HG03342 (cell line): ENCODE results near the gene CDC25B.
"Not testable (repeated sequence)": the region's sequence is repeated elsewhere in the genome, so short reads cannot be mapped to it uniquely, and the experiment has no call there.

Source experiments
- ATAC-seq: cut with Tn5 transposase; IDR thresholded peaks from one replicate; pipeline ENCODE4 v1.9.1; 2021; ENCODE audit warnings: mild to moderate bottlenecking, moderate library complexity; ENCODE audit not compliant: unreplicated experiment

Gene CDC25B

DNA sequence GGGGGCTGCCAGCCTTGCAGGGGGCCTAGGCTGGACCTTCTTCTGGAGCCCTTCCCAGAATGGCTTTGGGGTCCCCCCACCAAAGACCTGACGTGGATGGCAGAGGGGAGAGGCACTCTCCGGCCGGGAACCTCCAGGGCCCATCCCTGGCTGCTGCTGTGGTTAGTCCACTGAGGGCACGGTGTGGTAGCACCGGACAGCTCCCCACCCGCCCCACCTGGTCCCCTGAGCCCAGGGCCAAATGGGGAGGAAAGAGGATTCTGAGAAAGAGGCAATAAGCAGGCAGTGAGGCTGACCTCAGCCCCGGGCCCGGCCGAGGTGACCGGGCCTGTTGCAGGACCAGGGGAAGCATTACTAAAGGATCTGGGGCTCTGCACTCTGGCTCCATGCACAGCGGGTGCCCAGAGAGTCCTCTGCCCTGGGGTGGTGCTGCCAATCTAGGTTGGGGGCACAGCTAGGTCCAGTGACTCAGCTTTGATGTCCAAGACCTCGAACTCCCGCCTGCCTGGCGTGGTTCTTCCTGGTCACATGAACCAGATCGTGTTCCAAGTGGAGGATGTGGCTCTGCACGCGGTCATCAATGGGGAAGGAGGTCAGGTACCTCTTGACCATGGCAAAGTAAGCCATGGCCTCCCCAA, 11.8 kb upstream of the CDC25B start:
- ATAC-seq = no peak

DNA sequence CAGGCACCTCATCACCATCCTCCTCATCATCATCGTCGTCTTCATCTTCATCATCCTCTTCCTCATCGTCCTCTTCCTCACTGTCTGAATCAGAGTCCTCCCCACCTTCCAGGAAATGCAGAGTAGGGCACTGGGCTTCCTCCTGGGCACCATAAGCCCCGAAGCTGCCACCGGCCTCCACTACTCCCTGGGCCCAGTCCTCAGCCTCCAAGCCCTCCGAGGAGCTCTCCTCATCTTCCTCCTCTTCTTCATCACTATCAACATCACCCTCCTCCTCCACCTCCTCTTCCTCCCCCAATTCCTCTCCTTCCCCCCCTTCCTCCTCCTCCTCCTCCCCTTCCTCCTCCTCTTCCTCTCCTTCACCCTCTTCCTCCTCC, 11.3 kb upstream of the CDC25B start:
- no peak for ATAC-seq

DNA sequence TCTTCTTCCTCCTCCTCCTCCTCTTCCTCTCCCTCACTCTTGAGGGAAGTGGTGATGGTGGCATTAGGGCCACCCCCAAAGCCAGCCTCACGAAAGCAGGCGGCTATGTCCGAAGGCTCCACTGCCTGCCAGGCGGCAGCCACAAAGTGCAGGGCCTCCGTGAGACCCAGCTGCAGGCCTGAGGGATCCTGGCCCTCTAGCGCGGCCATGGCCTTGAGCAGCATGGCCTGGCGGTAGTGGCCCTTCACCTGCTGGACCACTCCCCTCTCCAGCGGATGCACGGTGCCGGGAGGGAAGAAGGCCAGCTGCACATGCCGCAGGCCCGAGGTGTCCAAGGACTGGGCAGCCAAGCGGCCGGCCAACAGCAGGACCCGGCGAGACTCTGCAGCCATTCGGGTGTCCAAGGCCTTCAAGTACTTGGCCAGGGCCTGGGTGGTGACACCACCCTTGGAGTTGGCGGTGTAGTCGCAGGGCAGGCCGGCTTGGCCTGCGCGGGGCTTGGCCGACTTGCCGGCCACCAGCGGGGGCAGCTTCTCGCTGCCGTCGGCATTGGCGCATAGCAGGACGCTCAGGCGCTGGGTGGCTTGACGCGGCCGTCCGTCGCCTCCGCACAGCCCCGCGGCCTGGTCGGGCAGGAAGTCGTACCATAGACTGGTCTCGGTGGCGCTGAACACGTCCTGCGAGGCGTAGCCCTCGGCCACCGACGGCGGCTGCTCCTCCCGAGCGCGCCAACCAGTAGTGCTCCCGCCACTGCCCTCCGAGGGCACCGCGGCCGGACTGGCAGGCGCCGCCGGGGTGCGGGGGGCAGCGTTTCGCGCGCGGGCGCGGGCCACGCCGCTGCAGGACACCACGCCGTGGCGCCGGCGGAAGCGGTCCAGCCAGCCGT, 10.6 kb upstream of the CDC25B start:
- no peak for ATAC-seq

DNA sequence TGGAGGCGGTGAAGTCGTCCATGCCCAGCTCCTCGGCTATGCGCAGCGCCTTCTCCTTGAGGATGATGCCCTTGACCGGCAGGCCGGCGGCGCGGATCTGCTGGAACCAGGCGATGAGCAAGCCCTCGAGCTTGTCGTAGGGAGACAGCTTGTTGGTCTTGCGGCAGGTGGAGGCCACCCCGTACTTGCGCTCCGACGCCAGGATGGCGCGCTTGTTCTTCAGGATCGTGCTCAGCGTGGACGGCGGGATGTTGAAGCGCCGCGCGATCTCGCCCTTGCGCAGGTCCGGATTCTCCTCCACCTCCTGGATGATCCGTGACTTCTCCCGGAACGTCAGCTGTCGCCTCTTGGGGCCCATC, 10.0 kb upstream of the CDC25B start:
- peak; percentile 15 for ATAC-seq

DNA sequence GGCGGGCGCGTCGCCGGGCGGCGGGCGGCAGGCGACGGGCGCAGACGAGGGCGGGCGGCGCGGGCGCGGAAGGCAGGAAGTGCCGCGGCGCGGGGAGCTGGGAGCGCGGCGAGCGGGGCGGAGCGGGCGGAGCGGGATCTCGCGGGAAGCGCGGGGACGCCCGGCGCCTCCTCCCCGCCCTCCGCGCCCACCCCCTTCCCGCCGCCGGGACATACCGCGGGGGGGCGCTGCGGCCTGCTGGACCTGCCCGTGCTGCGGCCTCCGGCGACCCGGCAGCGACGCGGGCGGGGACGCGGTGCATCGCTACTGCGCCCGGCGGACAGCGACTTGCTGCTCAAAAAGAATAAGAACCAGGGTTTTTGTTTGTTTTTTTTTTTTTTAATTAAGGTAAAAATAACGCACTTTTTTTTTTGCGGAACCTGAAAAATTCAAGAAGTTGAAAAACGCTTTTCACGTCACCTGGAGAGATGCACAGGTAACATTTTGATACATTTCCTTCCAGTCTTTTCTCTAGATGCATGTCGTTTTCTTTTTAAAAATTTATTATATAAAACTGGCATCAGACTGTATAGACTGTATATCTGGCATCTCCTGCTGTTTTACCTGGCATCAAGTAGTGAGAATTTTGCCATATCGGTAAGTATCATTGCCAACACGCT, 9.3 kb upstream of the CDC25B start, which contains the start of gene CENPB:
CENPB (minus strand) TSS at position 76 of the 659 bp plus-strand sequence. CDS start 257 bp downstream, outside the sequence.
- ATAC-seq = peak; percentile 76

DNA sequence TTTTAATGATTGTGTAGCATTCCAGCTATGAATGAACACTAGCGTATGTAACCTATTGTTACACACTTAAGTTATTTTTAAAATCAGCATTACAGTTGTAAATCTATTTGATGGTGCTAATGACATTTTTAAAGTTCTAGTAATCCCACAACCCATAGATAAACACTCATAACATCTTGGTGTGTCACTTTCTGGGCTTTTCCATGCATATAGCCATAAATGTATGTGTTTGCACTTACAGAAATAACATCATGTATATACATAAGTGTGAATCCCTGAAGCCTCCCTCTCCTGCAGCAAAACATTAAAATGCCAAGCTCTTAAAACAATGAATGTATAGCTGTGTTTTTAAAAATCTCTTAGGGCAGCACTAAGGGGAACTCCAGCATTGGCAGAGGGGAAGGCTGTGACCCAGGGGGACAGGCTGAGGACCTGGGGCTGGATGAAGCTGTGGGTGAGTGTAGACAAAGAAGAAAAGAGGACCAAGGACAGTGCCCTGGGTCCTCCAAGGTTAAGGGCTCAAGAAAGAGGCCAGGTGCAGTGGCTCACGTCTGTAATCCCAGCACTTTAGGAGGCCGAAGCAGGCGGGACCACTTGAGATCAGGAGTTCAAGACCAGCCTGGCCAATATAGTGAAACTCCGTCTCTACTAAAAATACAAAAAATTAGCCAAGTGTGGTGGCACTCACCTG, 8.6 kb upstream of the CDC25B start:
- ATAC-seq = no peak

DNA sequence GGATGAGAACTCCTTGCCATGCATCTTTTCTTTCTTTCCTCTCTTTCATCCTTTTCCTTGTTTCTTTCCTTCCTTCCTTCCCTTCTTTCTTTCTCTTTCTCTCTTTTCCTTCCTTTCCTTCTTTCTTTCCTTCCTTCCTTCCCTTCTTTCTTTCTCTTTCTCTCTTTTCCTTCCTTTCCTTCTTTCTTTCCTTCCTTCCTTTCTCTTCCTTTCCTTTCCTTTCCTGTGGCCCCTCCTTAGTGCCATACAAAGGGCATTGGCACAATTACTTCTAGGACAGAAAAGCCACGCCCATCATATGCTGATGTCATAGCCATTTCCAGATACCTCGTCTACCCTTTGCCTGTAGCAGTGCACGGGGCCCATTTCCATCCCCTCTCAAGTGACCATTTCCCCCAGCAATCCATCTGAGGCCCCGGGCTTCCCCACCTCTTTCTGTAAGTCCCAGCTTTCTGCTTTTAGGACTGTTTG, 7.4 kb upstream of the CDC25B start:
- no peak for ATAC-seq

DNA sequence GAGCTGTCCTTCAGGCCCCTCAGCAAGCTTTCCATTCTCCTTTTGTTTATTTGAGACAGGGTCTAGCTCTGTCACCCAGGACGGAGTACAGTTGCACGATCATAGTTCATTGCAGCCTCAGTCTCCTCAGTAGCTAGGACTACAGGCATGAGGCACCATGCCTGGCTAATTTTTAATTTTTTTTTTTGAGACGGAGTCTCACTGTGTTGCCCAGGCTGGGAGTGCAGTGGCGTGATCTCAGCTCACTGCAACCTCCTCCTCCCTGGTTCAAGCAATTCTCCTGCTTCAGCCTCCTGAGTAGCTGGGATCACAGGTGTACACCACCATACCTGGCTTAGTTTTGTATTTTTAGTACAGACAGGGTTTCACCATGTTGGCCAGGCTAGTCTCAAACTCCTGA, 6.9 kb upstream of the CDC25B start:
- not testable (repeated sequence) for ATAC-seq

DNA sequence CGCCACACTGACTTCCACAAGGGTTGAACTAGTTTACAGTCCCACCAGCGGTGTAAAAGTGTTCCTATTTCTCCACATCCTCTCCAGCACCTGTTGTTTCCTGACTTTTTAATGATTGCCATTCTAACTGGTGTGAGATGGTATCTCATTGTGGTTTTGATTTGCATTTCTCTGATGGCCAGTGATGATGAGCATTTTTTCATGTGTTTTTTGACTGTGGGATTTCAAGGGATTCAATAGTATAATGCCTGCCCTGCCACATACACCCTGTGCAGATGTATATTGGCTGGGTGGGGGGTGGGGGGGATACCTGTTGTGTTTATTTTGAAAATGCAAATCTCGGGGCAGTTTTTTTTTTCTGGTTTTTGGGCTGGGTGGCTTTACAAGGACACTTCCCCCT, 1.9 kb upstream of the CDC25B start:
- not testable (repeated sequence) for ATAC-seq

DNA sequence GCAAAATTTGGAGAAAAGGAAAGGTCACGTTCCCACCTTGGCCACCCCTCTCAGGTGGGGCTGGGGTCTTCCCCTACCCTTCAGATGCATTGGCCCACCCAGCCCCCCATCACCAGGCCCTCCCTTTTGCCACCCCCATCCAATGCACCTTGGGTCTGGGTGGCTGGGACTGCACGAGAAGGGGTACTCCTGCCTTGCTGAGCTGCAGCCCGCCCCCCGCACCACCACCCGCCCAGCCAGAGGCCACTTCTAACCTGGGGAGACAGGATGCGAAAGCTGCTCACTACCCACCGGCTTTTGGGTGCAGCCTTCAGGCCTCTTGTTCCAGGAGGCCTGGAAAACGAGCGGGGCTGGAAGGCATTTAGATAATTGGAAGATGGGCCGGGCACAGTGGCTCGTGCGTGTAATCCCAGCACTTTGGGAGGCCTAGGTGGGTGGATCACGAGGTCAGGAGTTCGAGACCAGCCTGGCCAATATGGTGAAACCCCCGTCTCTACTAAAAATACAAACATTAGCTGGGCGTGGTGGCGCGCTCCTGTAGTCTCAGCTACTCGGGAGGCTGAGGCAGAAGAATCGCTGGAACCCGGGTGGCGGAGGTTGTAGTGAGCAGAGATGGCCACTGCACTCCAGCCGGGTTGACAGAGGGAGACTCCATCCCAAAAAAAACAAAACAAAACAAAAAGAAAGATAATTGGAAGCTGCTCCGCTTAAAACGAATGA, 1.2 kb upstream of the CDC25B start:
- ATAC-seq = no peak

DNA sequence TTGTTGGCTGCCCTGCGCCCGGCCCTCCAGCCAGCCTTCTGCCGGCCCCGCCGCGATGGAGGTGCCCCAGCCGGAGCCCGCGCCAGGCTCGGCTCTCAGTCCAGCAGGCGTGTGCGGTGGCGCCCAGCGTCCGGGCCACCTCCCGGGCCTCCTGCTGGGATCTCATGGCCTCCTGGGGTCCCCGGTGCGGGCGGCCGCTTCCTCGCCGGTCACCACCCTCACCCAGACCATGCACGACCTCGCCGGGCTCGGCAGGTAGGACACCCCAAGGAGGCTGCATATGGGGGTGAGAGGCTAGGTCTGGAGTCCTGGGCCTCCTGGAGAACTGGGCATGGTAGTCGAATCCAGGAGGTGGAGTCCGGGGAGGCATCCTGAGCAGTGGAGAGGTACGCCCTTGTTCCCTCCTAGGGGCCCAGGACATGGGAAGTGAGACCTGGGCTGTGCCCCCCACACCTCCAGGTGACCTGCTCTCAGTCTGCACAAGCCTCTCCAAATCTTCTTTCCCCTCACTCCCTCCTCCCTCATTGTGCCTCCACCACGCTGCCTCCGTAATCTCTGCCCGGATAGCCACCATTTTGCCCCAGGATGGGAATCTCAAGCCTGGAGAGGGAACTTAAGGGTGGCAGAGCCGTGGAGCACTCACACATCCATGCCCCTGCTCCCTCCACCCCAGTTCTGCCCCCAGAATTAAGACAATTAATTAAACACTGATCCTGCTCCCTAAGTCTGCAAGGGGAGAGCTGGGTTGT, 541 bp downstream of the CDC25B start:
- peak; percentile 1 for ATAC-seq

DNA sequence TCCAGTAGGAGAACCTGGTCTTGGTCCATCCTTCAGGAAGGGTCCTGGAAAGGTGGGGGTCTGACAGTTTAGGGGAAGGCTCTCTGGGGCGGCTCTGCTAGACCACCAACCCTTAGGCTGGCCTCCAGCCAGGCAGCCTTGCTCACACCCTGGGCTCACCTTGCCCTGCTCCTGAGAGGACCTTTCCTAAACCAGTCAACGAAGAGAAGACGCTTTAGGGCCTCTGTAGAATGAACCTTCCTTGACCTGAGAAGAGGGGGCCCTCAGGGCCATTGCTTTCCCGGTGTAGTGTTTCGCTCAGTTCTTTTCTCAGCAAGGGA, 1.1 kb downstream of the CDC25B start:
- no peak for ATAC-seq

DNA sequence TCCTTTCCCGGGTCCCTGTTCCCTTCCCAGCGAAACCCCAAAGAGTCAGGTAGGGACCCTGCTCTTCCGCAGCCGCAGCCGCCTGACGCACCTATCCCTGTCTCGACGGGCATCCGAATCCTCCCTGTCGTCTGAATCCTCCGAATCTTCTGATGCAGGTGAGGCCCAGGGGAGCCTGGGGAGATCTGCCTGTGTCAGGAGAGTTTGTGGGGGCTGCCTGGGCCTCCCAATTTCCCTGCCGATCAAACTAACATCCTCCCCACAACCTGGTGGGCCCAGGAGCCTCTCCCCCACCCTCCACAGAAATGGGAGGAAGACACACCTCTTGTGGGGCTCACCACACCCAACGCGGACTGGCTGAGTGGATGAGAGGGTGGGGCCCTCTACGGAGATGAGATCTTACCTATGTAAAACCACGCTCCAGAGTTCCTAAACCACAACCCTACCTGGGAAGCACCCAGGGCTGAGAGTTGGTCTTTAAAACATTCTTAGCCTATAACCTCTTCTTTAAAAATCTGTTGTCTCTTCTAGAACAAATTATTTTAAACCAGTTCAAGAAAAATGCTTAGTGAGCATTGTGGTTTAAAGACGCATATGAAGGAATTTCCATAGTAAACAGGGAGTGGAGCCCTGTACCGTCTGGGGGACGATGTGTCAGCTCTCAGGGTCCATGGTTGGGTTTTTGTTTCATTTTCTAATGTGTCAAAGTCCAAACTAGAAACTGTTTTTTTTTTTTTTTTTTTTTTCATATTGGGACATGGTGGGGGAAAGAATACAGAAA, 1.7 kb downstream of the CDC25B start:
- no peak for ATAC-seq

DNA sequence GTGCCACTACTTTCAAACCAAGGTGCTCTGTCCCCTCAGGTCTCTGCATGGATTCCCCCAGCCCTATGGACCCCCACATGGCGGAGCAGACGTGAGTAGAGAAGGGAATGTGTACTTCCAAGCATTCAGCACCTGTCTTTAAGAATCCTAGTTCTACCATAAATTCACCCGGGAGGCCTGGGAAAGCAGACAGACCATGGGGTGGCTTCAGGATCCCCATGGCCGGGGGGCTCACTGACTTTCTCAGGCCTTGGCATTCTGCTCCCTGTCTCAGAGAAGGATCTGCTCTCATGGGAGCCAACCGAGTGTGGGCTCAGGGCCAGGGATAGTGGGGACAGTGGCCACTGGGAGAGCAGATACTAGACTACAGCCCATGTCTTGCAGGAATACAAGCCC, 2.3 kb downstream of the CDC25B start:
- no peak for ATAC-seq

DNA sequence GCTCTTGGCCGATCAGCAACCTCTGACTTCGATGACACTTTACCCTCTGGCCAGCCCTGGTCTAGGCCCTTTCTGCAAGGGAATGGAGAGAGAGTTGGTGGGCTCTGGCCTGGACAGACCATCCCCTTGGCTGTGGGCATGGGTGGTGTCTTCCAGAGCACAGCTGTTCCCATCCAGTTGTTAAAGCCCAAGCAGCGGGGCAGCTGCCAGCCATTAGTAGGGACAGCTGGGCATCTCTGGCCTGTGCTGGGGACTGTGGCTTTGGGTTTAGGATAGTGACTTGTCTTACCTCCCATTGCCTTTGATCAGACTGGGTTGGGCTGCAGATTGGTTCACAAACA, 2.8 kb downstream of the CDC25B start:
- ATAC-seq = no peak

DNA sequence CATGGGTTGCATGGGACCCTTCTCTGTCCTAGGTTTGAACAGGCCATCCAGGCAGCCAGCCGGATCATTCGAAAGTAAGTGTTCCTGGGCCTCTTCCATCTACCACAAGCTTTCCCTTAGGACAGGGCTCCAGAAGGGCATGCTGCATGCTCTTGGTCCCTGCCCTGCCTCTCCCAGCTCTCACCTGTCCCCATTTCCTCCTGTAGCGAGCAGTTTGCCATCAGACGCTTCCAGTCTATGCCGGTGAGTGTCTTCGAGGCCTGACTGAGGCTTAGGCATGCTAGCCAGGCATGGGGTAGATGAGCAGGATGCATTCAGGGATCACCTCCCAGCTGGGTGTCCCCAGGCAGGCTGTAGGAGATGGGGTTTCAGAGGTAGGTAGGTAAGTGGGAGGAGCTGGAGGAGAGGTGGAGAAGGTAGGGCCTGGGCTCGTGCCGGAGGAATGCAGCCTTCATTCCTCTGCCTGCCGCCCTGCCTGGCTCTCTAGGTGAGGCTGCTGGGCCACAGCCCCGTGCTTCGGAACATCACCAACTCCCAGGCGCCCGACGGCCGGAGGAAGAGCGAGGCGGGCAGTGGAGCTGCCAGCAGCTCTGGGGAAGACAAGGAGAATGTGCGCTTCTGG, 4.3 kb downstream of the CDC25B start:
- no peak for ATAC-seq

DNA sequence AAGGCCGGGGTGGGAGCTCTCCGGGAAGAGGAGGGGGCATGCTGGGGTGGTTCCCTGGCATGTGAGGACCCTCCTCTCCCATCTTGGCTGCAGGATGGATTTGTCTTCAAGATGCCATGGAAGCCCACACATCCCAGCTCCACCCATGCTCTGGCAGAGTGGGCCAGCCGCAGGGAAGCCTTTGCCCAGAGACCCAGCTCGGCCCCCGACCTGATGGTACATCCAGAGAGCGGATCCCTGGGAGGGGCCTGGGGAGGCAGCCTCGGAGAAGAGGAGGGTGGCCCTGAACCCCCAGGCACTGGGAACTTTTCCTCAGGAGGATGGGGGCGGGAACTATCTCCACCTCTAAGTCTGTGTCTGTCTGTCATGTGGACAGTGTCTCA, 4.8 kb downstream of the CDC25B start:
- no peak for ATAC-seq

DNA sequence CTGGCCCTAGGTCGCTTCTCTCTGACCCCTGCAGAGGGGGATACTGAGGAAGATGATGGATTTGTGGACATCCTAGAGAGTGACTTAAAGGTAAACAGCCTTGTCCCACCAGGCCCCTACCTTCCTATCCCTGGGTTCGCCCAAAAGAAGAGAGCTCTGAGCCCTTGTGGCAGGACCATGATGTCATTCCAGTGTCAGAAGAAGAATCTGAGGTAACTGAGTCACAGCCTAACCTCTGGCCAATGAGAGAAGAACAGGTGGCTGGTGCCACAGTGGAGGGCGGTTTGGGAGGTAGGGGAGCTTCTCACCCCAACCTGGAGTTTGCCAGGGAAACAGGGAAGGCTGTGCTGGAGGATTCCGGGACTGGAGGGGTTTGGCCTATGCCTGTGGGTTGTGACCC, 5.2 kb downstream of the CDC25B start:
- no peak for ATAC-seq

DNA sequence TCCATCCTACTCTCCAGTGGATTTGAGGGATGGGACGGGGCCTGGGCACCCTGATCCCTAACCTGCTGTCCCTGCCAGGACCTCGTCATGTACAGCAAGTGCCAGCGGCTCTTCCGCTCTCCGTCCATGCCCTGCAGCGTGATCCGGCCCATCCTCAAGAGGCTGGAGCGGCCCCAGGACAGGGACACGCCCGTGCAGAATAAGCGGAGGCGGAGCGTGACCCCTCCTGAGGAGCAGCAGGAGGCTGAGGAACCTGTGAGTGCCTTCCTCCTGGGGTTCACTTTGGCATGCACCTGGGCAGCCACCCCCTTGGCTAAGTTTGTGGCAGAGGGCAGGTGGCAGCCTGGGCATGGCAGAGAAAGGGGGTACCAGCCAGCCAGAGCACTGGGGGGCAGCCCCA, 5.7 kb downstream of the CDC25B start:
- ATAC-seq = no peak
